Measurements from ENCODE around the gene GOLPH3. TPM values are rescaled to one million over a fixed set of nuclear protein-coding genes. Genes with fewer than 3 reads are reported as not detected.

Gene GOLPH3
- total RNA-seq, 1 donor from 2014 or later: 68.5 TPM

GRCh38 chr5:32145378-32145777 lies 28.7 kb downstream of the GOLPH3 start:
- peak overlapping the region; percentile 59 for H3K27ac Mint-ChIP-seq (ENCODE audit: unreplicated experiment)
- no peaks in the 10 kb centered on the region for H3K36me3 Mint-ChIP-seq (ENCODE audit: unreplicated experiment)
- no peak for TF ChIP-seq CTCF (IDR thresholded peaks at IDR 0.05; ENCODE audit: partially characterized antibody, unreplicated experiment)
- peaks cover 27% of the 10 kb centered on the region for H3K4me1 Mint-ChIP-seq (ENCODE audit: low read depth, unreplicated experiment)
- DNase-seq: no peak
- H3K9me3 Mint-ChIP-seq (ENCODE audit: unreplicated experiment): peaks cover 9% of the 10 kb centered on the region
- no peak overlapping the region for H3K4me3 Mint-ChIP-seq (ENCODE audit: unreplicated experiment)
- H3K27me3 Mint-ChIP-seq (ENCODE audit: unreplicated experiment): peaks cover 2% of the 10 kb centered on the region

- peaks cover 27% of the 10 kb centered on the region for H3K4me1 Mint-ChIP-seq (ENCODE audit: low read depth, unreplicated experiment)
- H3K4me3 Mint-ChIP-seq (ENCODE audit: unreplicated experiment): peak overlapping the region; percentile 28
- no peak for TF ChIP-seq CTCF (IDR thresholded peaks at IDR 0.05; ENCODE audit: partially characterized antibody, unreplicated experiment)
- DNase-seq: no peak
- peak overlapping the region; percentile 59 for H3K27ac Mint-ChIP-seq (ENCODE audit: unreplicated experiment)
- peaks cover 2% of the 10 kb centered on the region for H3K27me3 Mint-ChIP-seq (ENCODE audit: unreplicated experiment)
- H3K9me3 Mint-ChIP-seq (ENCODE audit: unreplicated experiment): peaks cover 9% of the 10 kb centered on the region
- H3K36me3 Mint-ChIP-seq (ENCODE audit: unreplicated experiment): no peaks in the 10 kb centered on the region
Measured at GRCh38 chr5:32144378-32145207, 29.5 kb downstream of the GOLPH3 start.

GRCh38 chr5:32143617-32144377 lies 30.3 kb downstream of the GOLPH3 start:
- Mint-ChIP-seq H3K27me3 (ENCODE audit: unreplicated experiment) (peaks cover 2% of the 10 kb centered on the region), H3K36me3 (ENCODE audit: unreplicated experiment) (no peaks in the 10 kb centered on the region), H3K4me1 (ENCODE audit: low read depth, unreplicated experiment) (peaks cover 27% of the 10 kb centered on the region), H3K27ac (ENCODE audit: unreplicated experiment) (peak overlapping the region; percentile 43), H3K4me3 (ENCODE audit: unreplicated experiment) (no peak overlapping the region), H3K9me3 (ENCODE audit: unreplicated experiment) (peaks cover 9% of the 10 kb centered on the region)
- no peak for TF ChIP-seq CTCF (IDR thresholded peaks at IDR 0.05; ENCODE audit: partially characterized antibody, unreplicated experiment)
- DNase-seq: no peak

GRCh38 chr5:32138839-32139493 lies 35.2 kb downstream of the GOLPH3 start:
- H3K4me1 Mint-ChIP-seq (ENCODE audit: low read depth, unreplicated experiment): peaks cover 7% of the 10 kb centered on the region
- no peak overlapping the region for H3K4me3 Mint-ChIP-seq (ENCODE audit: unreplicated experiment)
- H3K27ac Mint-ChIP-seq (ENCODE audit: unreplicated experiment): no peak overlapping the region
- H3K9me3 Mint-ChIP-seq (ENCODE audit: unreplicated experiment): peaks cover 9% of the 10 kb centered on the region
- DNase-seq: no peak
- TF ChIP-seq CTCF (IDR thresholded peaks at IDR 0.05; ENCODE audit: partially characterized antibody, unreplicated experiment): no peak
- peaks cover 2% of the 10 kb centered on the region for H3K27me3 Mint-ChIP-seq (ENCODE audit: unreplicated experiment)
- no peaks in the 10 kb centered on the region for H3K36me3 Mint-ChIP-seq (ENCODE audit: unreplicated experiment)

Data from glutamatergic neuron (in vitro differentiated cells).